Measurements from ENCODE around the gene SLIT3. TPM values are rescaled to one million over a fixed set of nuclear protein-coding genes. Genes with fewer than 3 reads are reported as not detected.

SLIT3 gene
- total RNA-seq, 2 experiments from 2014 or later: 0.15 TPM; not detected in 1

GRCh38 chr5:168947212-168947868, 353.6 kb downstream of the SLIT3 start:
- peaks cover 7% of the 10 kb centered on the region for H3K4me1 Mint-ChIP-seq
- no peaks in the 10 kb centered on the region for H3K36me3 Mint-ChIP-seq (ENCODE audit: low read depth)
- CTCF ChIA-PET: no interaction called here
- DNase-seq: peak; percentile 40
- no peak overlapping the region for H3K27ac Mint-ChIP-seq
- H3K9me3 Mint-ChIP-seq: no peaks in the 10 kb centered on the region
- POLR2A ChIA-PET: interaction anchor here (0.6 kb wide), 1 partner anchor 407 kb away, joined by 5 read pairs; no protein-coding TSS in a partner anchor
- H3K27me3 Mint-ChIP-seq: no peaks in the 10 kb centered on the region
- no peak overlapping the region for H3K4me3 Mint-ChIP-seq

- Mint-ChIP-seq H3K36me3 (ENCODE audit: low read depth) (no peaks in the 10 kb centered on the region), H3K4me3 (no peak overlapping the region), H3K4me1 (peaks cover 7% of the 10 kb centered on the region), H3K27me3 (no peaks in the 10 kb centered on the region), H3K27ac (no peak overlapping the region), H3K9me3 (no peaks in the 10 kb centered on the region)
- DNase-seq: no peak
- ChIA-PET POLR2A (interaction anchor here (0.6 kb wide), 1 partner anchor 406 kb away, joined by 5 read pairs; no protein-coding TSS in a partner anchor), CTCF (no interaction called here)
Measured at GRCh38 chr5:168946363-168946762, 354.6 kb downstream of the SLIT3 start.

- no peak for DNase-seq
- Mint-ChIP-seq H3K4me1 (no peaks in the 10 kb centered on the region), H3K27ac (no peak overlapping the region), H3K36me3 (ENCODE audit: low read depth) (no peaks in the 10 kb centered on the region), H3K4me3 (no peak overlapping the region), H3K27me3 (no peaks in the 10 kb centered on the region), H3K9me3 (no peaks in the 10 kb centered on the region)
- ChIA-PET CTCF (interaction anchor here (0.6 kb wide), 1 partner anchor 75 kb away, joined by 3 read pairs; no protein-coding TSS in a partner anchor), POLR2A (no interaction called here)
Measured at GRCh38 chr5:168944004-168944403, 356.9 kb downstream of the SLIT3 start.

GRCh38 chr5:168943091-168943884, 357.7 kb downstream of the SLIT3 start:
- Mint-ChIP-seq H3K4me1 (no peaks in the 10 kb centered on the region), H3K36me3 (ENCODE audit: low read depth) (no peaks in the 10 kb centered on the region), H3K27ac (no peak overlapping the region), H3K9me3 (no peaks in the 10 kb centered on the region), H3K27me3 (no peaks in the 10 kb centered on the region), H3K4me3 (no peak overlapping the region)
- no peak for DNase-seq
- ChIA-PET CTCF (no interaction called here), POLR2A (interaction anchor here (0.6 kb wide), 1 partner anchor 663 kb away, joined by 3 read pairs; no protein-coding TSS in a partner anchor)

- CTCF ChIA-PET: no interaction called here
- no peaks in the 10 kb centered on the region for H3K9me3 Mint-ChIP-seq
- H3K4me1 Mint-ChIP-seq: no peaks in the 10 kb centered on the region
- H3K27me3 Mint-ChIP-seq: peaks cover 2% of the 10 kb centered on the region
- no peak overlapping the region for H3K4me3 Mint-ChIP-seq
- POLR2A ChIA-PET: no interaction called here
- H3K27ac Mint-ChIP-seq: no peak overlapping the region
- no peaks in the 10 kb centered on the region for H3K36me3 Mint-ChIP-seq (ENCODE audit: low read depth)
- DNase-seq: no peak
Measured at GRCh38 chr5:168941901-168942300, 359.0 kb downstream of the SLIT3 start.

DNA sequence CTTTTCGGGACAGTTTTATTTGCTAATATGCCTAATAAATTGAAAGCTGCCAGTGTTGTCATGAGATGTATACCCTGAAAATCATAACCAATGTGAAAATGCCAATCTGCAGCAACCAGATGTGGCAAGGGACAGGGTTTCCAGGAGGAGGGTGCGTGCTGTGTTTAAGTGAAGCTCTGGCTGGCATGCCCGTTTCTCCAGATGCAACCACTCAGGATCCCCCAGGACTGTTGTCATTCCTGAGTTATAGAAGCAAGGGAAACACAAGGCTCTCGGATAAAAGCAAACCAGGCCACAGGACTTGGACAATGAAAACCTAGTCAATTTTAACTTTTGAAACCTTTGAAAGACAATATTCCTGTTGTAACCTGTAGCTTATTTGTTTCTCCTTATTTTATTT, 360.2 kb downstream of the SLIT3 start:
- no peak for DNase-seq
- Mint-ChIP-seq H3K9me3 (no peaks in the 10 kb centered on the region), H3K4me1 (no peaks in the 10 kb centered on the region), H3K4me3 (no peak overlapping the region), H3K36me3 (ENCODE audit: low read depth) (no peaks in the 10 kb centered on the region), H3K27me3 (peaks cover 2% of the 10 kb centered on the region), H3K27ac (no peak overlapping the region)
- ChIA-PET CTCF (no interaction called here), POLR2A (no interaction called here)

GRCh38 chr5:168939887-168940544, 360.9 kb downstream of the SLIT3 start:
- ChIA-PET POLR2A (no interaction called here), CTCF (interaction anchor here (0.9 kb wide), 1 partner anchor 192 kb away, joined by 3 read pairs; no protein-coding TSS in a partner anchor)
- Mint-ChIP-seq H3K4me3 (no peak overlapping the region), H3K9me3 (no peaks in the 10 kb centered on the region), H3K27ac (no peak overlapping the region), H3K36me3 (ENCODE audit: low read depth) (no peaks in the 10 kb centered on the region), H3K4me1 (no peaks in the 10 kb centered on the region), H3K27me3 (peaks cover 2% of the 10 kb centered on the region)
- no peak for DNase-seq

DNA sequence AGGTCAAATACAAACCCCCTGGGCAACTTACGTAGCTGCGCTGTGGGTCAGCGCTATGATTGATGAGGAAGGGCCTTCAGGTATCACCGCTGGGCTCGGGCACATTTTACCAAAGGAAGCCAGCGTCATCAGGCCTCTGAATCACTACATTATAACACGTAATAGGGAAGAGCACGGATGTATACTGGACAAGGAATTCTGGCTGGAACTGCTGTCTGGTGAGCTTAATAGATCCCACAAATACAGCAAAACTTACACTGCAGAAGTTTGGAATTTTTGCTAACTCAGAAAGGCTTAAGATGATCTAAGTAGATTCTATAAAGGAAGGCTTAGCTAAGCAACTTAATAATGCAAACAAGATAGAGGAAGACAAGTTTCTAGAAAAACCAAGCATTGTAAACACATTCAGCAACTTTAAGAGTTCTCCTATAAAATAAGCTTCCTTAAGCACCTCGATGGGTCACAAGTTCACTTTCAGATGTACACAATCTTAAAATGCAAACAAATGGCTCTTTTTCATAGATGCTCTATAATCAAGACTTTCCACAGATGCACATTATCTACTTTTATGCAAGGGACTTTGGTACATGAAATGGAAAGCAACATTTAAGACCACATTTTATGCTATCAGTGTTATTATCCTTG, 361.7 kb downstream of the SLIT3 start:
- CTCF ChIA-PET: interaction anchor here (0.9 kb wide), 1 partner anchor 191 kb away, joined by 3 read pairs; no protein-coding TSS in a partner anchor
- POLR2A ChIA-PET: no interaction called here
- Mint-ChIP-seq H3K4me1 (no peaks in the 10 kb centered on the region), H3K9me3 (no peaks in the 10 kb centered on the region), H3K4me3 (no peak overlapping the region), H3K36me3 (ENCODE audit: low read depth) (no peaks in the 10 kb centered on the region), H3K27ac (no peak overlapping the region), H3K27me3 (peaks cover 2% of the 10 kb centered on the region)
- DNase-seq: no peak

GRCh38 chr5:168936511-168936910, 364.4 kb downstream of the SLIT3 start:
- no peaks in the 10 kb centered on the region for H3K9me3 Mint-ChIP-seq
- DNase-seq: no peak
- POLR2A ChIA-PET: no interaction called here
- CTCF ChIA-PET: interaction anchor here (1.1 kb wide), 1 partner anchor 13 kb away, joined by 3 read pairs; no protein-coding TSS in a partner anchor
- no peak overlapping the region for H3K27ac Mint-ChIP-seq
- H3K4me3 Mint-ChIP-seq: no peak overlapping the region
- no peaks in the 10 kb centered on the region for H3K36me3 Mint-ChIP-seq (ENCODE audit: low read depth)
- H3K4me1 Mint-ChIP-seq: no peaks in the 10 kb centered on the region
- peaks cover 2% of the 10 kb centered on the region for H3K27me3 Mint-ChIP-seq

- Mint-ChIP-seq H3K27ac (no peak overlapping the region), H3K4me1 (no peaks in the 10 kb centered on the region), H3K27me3 (peaks cover 2% of the 10 kb centered on the region), H3K9me3 (no peaks in the 10 kb centered on the region), H3K4me3 (no peak overlapping the region), H3K36me3 (ENCODE audit: low read depth) (no peaks in the 10 kb centered on the region)
- POLR2A ChIA-PET: no interaction called here
- DNase-seq: no peak
- CTCF ChIA-PET: interaction anchor here (0.6 kb wide), 1 partner anchor 9 kb away, joined by 3 read pairs; no protein-coding TSS in a partner anchor
Measured at GRCh38 chr5:168935183-168935582, 365.8 kb downstream of the SLIT3 start.

- Mint-ChIP-seq H3K27ac (no peak overlapping the region), H3K4me1 (no peaks in the 10 kb centered on the region), H3K9me3 (no peaks in the 10 kb centered on the region), H3K4me3 (no peak overlapping the region), H3K27me3 (peaks cover 2% of the 10 kb centered on the region), H3K36me3 (ENCODE audit: low read depth) (no peaks in the 10 kb centered on the region)
- ChIA-PET CTCF (no interaction called here), POLR2A (no interaction called here)
- DNase-seq: no peak
Measured at GRCh38 chr5:168934169-168934568, 366.8 kb downstream of the SLIT3 start.

DNA sequence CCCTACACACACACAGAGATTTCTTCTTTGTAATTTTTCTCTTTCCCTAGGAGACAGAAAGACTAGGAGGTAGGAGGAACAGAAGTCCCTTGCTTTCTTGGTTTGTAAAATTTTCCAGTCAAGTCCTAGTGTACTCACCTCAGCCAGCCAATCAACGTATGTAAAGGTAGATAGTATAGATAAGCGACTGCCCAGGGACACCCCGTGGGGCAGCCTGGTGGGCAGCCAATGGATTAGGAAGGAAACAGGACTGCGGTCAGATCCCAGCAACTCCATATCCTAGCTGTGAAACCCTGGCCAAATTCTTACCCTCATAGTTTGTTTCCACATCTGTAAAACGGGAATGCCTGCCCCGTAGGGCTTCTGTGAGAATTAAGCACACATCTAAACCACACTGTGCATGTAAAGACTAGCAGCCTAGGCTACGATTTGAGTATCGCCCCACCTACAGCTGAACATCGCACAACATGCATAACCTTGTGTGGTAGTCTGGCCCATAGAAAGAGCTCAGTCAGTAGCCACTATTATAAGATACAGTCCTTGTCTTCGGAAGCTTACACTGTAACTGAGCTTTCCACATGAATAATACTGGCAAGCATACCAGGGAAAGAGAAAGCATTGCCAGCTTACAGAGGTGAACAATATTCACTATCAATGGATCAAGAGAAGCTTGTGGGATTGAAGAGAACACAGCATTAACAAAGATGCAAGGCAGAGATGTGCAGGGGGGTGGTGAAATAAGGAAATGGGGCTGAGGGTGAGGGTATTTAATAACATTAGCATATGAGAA, 368.3 kb downstream of the SLIT3 start:
- H3K27me3 Mint-ChIP-seq: peaks cover 2% of the 10 kb centered on the region
- no peaks in the 10 kb centered on the region for H3K4me1 Mint-ChIP-seq
- POLR2A ChIA-PET: no interaction called here
- H3K36me3 Mint-ChIP-seq (ENCODE audit: low read depth): no peaks in the 10 kb centered on the region
- H3K27ac Mint-ChIP-seq: no peak overlapping the region
- no peak overlapping the region for H3K4me3 Mint-ChIP-seq
- H3K9me3 Mint-ChIP-seq: no peaks in the 10 kb centered on the region
- CTCF ChIA-PET: interaction anchor here (0.8 to 1.0 kb wide), 2 partner anchors 11 to 13 kb away, joined by 3 read pairs; no protein-coding TSS in a partner anchor
- no peak for DNase-seq
